GM19240 (cell line): ENCODE results near the gene PHYKPL.

Source experiments
- DNase-seq: peaks from one replicate; pipeline ENCODE4 v3.0.0; 2011; ENCODE audit warnings: low spot score; ENCODE audit not compliant: insufficient read length

PHYKPL gene

DNA sequence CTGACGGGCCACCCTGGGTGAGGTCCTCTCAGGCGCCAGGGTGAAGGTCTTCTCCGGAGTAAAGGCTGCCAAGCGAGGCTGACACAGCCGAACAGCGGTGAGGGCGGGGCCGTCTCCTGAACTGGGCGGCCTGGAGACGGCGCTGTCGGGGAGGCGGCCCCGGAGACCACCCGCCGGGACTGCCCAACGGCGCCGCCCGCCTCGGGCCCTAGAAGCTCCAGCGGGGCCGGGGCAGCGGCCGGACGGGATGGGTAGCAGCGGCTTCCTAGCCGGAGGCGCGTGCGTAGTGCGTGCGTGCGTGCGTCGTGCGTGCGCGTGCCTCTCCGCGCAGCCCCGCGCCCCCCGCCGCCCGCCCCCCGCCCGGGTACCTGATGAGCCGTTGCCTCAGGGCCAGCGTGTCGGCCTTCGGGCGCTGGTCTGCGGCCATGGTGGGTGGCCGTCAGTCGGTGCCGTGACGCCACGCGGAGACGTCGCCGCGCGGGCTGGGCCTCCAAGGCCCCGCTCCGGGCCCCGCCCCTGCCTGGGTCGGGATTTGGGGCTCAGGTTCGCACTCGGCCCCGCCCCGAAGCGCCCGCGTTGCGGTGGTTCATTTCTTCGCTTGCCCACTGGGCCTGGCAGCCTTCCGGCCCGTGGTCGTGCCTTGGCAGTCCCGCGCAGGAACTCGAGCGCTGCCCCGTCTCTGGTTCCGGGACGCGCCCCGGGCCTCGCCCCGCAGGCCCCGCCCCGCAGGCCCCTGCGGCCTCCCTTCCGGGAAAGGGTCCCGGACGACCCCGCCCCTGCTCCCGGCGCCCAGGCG, at the start of gene PHYKPL:
TSS of gene PHYKPL (minus strand) at position 679 of the 796 bp plus-strand sequence. CDS start at position 427, 252 bp downstream.
- DNase-seq, result peak; percentile 62

DNA sequence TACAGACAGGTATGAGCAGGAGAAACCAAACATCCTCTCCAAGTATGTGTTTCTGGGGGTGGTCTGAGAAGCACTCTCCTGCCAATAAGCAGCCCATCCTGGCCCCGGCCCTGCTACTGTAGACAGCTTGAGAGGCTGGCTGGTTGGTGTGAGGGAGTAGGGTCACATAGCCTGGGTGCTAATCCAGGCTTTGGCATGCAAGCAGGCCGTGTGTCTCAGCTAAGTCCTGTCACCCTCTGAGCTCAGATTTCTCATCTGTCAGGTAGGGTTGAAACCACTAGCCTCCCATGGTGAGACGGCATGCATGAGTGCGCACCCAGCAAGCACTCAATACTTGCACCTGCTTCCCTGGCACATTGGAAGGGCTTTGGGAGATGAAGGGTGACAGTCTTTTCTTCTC, 49.8 kb upstream of the PHYKPL start:
- no peak for DNase-seq

DNA sequence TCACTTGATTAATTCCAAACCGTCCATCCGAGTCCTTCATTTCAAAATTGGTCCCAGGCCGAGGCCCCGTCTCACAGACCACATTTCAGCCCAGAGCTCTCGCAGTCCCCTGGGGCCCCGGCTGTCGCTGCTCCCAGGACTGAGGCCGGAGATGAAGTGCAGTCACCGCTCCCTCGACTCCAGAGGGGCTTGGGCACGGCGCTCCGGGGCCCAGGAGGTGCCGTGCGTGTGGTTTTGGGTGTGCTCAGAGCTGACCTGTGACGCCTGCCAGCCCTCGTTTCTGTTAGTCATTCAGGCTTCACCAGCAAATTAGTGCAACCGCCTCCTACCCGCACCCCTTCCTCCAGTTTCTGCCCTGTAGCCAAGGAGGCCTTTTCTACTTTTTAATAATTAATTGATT, 48.7 kb upstream of the PHYKPL start:
- no peak for DNase-seq

DNA sequence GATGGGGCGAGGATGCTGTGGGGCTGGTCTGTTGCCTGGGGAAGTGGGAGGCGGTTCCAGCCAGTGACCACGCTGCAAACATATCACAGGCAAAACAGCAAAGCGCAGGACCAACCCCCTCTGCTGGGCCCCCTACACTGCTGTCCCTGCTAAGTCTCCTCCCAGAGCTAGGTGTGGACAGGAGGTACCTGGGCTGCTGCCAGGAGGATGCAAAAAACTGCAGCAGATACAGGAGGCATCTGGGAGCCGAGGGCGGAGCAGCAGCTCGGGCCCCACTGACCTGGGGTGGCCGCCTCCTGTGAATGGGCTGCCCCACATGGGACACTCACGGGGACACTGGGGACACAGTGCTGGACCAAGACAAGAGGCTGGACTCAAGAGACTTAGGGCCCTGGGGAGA, 48.0 kb upstream of the PHYKPL start:
- no peak for DNase-seq

DNA sequence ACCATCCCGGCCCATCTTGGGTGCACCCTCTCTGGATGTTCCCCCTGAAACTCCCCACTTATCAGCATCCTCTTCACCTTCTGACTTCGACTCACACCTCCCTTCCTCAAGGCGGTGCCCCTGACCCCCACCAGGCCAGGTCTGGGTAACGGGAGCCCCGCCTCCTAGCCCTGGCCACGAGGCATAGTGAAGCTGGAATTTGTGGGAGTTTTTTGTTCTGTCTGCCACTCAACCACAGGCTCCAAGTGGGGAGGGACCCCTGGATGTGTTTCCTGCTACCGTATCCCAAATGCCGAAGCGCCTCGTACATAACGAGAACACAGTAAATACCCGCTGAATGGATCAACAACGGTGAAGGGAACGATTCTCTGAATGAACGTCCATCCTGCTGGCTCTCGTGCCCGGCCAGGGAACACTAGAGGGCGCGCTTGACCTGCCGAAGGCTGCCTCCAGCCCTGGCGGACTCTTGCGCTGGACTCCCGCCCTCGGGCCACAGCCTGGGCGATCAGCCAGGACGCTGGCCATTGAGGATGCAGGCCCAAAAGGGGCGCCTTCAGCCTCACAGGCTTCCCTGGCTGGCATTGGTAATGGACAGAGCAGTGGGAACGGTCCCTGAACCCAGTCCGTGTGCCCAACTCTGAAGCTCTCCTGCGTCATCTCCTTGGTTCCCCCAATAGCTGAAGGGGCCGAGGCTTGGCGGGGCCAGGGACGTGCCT, 47.3 kb upstream of the PHYKPL start:
- peak; percentile 83 for DNase-seq

DNA sequence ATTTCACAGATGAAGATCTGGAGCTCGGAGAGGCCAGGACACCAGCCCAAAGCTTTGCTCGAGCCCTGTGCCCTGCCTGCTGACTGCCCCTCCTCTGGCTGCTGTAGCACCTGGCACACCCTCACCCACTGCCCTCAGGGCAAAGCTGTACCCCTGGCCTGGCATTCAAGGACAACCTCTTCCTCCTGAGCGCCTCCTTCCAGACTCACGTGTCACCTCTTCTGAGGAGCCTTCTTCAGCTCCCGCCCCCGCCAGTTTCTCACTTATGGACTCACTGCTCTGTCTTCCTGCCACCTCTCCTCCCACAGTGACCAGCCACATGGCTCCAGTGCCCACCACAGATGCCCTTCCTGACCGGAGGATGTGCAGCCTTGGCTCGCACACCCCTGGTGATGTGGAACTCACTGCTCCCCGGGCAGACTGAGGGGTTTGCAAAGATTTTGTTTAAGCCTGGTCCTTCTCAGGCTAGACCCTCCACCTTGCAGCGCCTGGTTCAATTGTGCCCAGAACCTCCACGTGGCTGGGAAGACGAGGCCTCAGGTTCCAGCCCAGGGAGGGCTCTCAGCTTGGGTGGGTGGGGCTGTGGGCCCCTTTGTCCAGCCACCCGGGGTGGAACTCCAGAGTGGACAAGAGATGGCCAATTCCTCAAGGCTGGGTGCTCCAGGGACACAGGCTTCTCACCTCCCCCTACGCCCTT, 46.6 kb upstream of the PHYKPL start:
- no peak for DNase-seq

- DNase-seq, result no peak
These were observed 45.9 kb upstream of the PHYKPL start for GRCh38 chr5:178278358-178279023.

GRCh38 chr5:178277866-178278265, 45.3 kb upstream of the PHYKPL start:
- DNase-seq, result no peak

DNA sequence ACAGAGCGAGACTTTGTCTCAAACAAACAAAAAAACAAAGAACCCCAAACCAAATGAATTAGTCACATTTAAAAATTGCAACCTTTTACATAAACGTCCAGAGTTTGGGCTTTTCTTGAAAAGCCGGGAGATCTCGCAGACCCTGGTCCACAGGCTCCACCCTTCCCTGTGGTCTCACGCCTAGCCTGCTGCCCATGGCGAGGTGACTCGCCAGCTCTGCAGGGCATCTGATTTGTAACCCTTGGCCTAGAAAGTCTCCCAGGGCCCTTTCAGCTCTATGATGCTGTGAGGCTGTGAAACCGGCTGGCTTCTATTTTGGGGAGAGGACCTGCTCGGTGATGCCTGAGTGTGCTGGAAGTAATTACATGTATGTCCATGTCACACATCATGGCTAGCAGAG, 44.7 kb upstream of the PHYKPL start:
- no peak for DNase-seq

DNA sequence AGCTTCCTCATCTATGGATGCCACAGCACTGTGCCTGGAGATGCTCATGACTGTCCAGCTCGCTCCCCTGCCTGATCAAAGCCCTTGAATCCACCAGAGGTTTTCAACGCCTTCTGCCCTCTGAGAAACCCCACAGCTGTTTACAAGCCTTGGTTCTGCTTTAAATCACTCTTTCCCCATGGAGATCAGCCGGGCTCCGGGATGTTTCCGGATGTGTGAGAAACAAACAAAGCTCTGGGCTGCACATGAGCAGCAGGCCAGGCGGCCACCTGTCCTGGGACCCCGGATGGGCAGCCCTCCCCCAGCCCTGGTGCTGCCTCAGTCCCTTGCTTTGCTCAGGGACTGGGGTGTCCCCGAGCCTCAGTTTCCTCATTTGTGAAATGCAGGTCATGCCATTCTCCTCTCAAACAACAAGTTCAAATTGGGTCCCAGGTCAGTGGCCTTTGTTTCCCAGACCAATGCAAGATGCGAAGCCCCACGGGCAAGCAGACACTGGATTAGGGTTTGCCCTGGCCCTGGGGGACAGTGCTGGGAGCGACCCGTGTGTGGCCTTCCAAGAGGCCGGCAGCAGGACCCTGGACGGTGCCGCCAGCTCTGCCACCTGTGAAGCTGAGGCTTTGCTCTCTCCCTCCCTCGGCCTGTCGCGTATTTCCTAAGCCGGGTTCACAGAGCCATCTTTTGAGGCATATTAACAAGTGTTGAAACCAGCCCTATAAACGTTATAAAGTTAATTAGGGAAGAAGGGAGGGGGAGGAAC, 42.4 kb upstream of the PHYKPL start:
- no peak for DNase-seq

- no peak for DNase-seq
These were observed 41.3 kb upstream of the PHYKPL start for GRCh38 chr5:178273665-178274541.

GRCh38 chr5:178273041-178273440, 40.4 kb upstream of the PHYKPL start:
- no peak for DNase-seq

- DNase-seq, result no peak
These were observed 40.0 kb upstream of the PHYKPL start for GRCh38 chr5:178272591-178272990.

GRCh38 chr5:178271726-178272479, 39.3 kb upstream of the PHYKPL start:
- no peak for DNase-seq

- no peak for DNase-seq
These were observed 38.6 kb upstream of the PHYKPL start for GRCh38 chr5:178271231-178271630.

DNA sequence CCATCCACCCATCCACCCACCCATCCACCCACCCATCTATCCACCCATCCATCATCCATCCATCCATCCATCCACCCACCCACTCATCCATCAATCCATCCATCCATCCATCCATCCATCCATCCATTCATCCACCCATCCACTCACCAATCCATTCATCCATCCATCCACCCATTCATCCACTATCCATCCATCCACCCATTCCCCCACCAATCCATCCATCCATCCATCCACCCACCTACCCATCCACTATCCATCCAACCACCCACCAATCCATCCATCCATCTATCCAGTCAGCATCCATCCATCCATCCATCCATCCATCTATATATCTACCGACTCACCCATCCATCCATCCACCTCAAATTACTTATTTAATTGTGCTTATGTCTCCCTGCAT, 36.9 kb upstream of the PHYKPL start:
- no peak for DNase-seq

DNA sequence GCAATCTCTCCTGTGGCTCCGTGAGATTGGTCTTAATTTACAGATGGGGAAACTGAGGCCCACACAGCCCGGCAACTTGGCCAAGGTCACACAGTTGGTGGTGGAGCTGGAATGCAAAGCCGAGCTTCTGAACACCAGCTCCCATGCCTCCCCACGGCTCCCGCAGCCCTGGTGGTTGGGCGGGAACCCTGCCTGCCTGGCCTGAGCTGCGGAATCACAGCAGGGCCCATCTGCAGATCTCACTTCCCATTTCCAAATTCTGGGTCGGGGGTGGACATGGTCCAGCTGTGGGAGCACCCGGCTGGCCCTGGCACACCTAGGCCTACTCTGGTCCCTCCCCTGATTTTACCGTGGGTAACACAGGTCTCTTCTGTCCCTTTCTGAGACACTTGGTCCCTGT, 35.3 kb upstream of the PHYKPL start:
- no peak for DNase-seq

- no peak for DNase-seq
These were observed 34.6 kb upstream of the PHYKPL start for GRCh38 chr5:178267245-178267644.

GRCh38 chr5:178266581-178266980, 34.0 kb upstream of the PHYKPL start:
- DNase-seq, result no peak
